HepG2 (cell line): ENCODE results near the gene ADGRG1.

Experiments used
- CREM ChIP-seq, 2 experiments: sonication (generic) in 1 of 2; formaldehyde crosslinking in 1 of 2; IDR thresholded peaks; 2 replicates each; pipeline versions ENCODE4 v1.4.0 to v1.6.1; 2016 to 2020; ENCODE audit warnings: antibody characterized with exemption in 1 of 2, mild to moderate bottlenecking in 1 of 2, missing genetic modification reagents in 1 of 2
- ERF ChIP-seq: IDR thresholded peaks from 2 replicates; pipeline ENCODE4 v1.6.1; 2018; ENCODE audit warnings: missing biosample characterization, missing genetic modification reagents
- FOSL2 ChIP-seq: sonication (generic); formaldehyde crosslinking; IDR thresholded peaks from 2 replicates; pipeline ENCODE4 v1.4.0; 2020; ENCODE audit warnings: missing genetic modification reagents
- KDM4B ChIP-seq: sonication (generic); formaldehyde crosslinking; IDR thresholded peaks from 2 replicates; pipeline ENCODE4 v1.4.0; 2020; ENCODE audit warnings: missing genetic modification reagents
- NBN ChIP-seq: fragments of 450-650 bp; conservative IDR thresholded peaks from 2 replicates; pipeline ENCODE4 v1.6.1; 2017
- NFIC ChIP-seq: IDR thresholded peaks from 2 replicates; pipeline ENCODE4 v1.6.1; 2012; ENCODE audit warnings: mild to moderate bottlenecking, low read length, inconsistent platforms
- NFYB ChIP-seq: sonication (generic); formaldehyde crosslinking; IDR thresholded peaks from 2 replicates; pipeline ENCODE4 v1.4.0; 2020; ENCODE audit warnings: missing genetic modification reagents
- SOX13 ChIP-seq, 3 experiments: fragments of 450-650 bp in 1 of 3; sonication (generic) in 1 of 3; formaldehyde crosslinking in 1 of 3; IDR thresholded peaks in 2 of 3; conservative IDR thresholded peaks in 1 of 3; 2 replicates each; pipeline versions ENCODE4 v1.5.0 to v1.6.1; 2016 to 2020; ENCODE audit warnings: antibody characterized with exemption in 1 of 3, mild to moderate bottlenecking in 1 of 3, missing compliant biosample characterization in 1 of 3, missing genetic modification reagents in 1 of 3, moderate library complexity in 1 of 3
- XRCC5 ChIP-seq: fragments of 200-400 bp; formaldehyde crosslinking; optimal IDR thresholded peaks from 2 replicates; pipeline ENCODE3; 2017; ENCODE audit warnings: mild to moderate bottlenecking, low read length
- ZNF567 ChIP-seq: sonication (generic); formaldehyde crosslinking; IDR thresholded peaks from 2 replicates; pipeline ENCODE4 v1.8.1; 2023; ENCODE audit warnings: mild to moderate bottlenecking, missing genetic modification reagents, borderline replicate concordance
- ZNF670 ChIP-seq: sonication (generic); formaldehyde crosslinking; IDR thresholded peaks from 2 replicates; pipeline ENCODE4 v1.8.0; 2022; ENCODE audit warnings: mild to moderate bottlenecking, missing genetic modification reagents, borderline replicate concordance
- ZNF766 ChIP-seq: sonication (generic); formaldehyde crosslinking; IDR thresholded peaks from 2 replicates; pipeline ENCODE4 v1.5.0; 2020; ENCODE audit warnings: missing genetic modification reagents, borderline replicate concordance
- TF ChIP-seq, protein P1 (sequence below): sonication (generic); formaldehyde crosslinking; IDR thresholded peaks from 2 replicates; pipeline ENCODE4 v1.5.0; 2020; ENCODE audit warnings: mild to moderate bottlenecking, missing genetic modification reagents, moderate library complexity
- TF ChIP-seq, protein P2 (sequence below): sonication (generic); formaldehyde crosslinking; IDR thresholded peaks from 2 replicates; pipeline ENCODE4 v1.5.1; 2020; ENCODE audit warnings: missing genetic modification reagents, mild to moderate bottlenecking, borderline replicate concordance

DNA sequence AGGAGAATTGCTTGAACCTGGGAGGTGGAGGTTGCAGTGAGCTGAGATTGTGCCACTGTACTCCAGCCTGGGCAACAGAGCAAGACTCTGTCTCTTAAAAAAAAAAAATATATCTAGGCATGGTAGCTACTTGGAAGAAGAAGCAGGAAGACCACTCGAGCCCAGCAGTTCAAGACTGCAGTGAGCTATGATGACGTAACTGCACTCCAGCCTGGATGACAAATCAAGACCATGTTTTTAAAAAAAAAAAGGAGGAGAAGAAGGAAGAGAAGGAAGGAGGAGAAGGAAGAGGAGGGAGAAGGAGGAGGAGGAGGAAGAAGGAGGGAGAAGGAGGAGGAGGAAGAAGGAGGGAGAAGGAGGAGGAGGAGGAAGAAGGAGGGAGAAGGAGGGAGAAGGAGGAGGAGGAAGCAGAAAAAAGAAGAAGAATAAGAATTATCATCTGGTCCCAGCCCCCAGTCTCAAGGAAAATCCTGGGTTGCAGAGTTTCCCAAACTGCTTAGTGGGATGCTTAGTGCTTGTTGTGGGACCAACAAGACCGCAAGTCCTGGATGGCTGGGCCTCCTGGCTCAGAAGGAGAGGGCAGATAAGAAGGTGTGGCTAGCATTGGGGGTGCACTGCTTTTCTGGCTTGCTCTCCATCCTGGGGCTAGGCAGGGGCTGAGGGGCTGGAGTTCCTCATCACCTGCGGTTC, 62.5 kb downstream of the ADGRG1 start:
- TF ChIP-seq CREM (IDR thresholded peaks at IDR 0.05), result no peak
- no peak for TF ChIP-seq CREM (CRISPR knock-in tag; IDR thresholded peaks at IDR 0.05)
- no peak for TF ChIP-seq XRCC5
- TF ChIP-seq, protein P1, sequence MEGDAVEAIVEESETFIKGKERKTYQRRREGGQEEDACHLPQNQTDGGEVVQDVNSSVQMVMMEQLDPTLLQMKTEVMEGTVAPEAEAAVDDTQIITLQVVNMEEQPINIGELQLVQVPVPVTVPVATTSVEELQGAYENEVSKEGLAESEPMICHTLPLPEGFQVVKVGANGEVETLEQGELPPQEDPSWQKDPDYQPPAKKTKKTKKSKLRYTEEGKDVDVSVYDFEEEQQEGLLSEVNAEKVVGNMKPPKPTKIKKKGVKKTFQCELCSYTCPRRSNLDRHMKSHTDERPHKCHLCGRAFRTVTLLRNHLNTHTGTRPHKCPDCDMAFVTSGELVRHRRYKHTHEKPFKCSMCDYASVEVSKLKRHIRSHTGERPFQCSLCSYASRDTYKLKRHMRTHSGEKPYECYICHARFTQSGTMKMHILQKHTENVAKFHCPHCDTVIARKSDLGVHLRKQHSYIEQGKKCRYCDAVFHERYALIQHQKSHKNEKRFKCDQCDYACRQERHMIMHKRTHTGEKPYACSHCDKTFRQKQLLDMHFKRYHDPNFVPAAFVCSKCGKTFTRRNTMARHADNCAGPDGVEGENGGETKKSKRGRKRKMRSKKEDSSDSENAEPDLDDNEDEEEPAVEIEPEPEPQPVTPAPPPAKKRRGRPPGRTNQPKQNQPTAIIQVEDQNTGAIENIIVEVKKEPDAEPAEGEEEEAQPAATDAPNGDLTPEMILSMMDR (CRISPR knock-in tag), result no peak
- TF ChIP-seq ZNF567 (CRISPR knock-in tag), result no peak
- no peak for TF ChIP-seq ERF (CRISPR knock-in tag)
- no peak for TF ChIP-seq FOSL2 (CRISPR knock-in tag)
- TF ChIP-seq NFIC, result no peak
- TF ChIP-seq, protein P2, sequence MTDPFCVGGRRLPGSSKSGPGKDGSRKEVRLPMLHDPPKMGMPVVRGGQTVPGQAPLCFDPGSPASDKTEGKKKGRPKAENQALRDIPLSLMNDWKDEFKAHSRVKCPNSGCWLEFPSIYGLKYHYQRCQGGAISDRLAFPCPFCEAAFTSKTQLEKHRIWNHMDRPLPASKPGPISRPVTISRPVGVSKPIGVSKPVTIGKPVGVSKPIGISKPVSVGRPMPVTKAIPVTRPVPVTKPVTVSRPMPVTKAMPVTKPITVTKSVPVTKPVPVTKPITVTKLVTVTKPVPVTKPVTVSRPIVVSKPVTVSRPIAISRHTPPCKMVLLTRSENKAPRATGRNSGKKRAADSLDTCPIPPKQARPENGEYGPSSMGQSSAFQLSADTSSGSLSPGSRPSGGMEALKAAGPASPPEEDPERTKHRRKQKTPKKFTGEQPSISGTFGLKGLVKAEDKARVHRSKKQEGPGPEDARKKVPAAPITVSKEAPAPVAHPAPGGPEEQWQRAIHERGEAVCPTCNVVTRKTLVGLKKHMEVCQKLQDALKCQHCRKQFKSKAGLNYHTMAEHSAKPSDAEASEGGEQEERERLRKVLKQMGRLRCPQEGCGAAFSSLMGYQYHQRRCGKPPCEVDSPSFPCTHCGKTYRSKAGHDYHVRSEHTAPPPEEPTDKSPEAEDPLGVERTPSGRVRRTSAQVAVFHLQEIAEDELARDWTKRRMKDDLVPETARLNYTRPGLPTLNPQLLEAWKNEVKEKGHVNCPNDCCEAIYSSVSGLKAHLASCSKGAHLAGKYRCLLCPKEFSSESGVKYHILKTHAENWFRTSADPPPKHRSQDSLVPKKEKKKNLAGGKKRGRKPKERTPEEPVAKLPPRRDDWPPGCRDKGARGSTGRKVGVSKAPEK (CRISPR knock-in tag), result no peak
- TF ChIP-seq ZNF766 (CRISPR knock-in tag), result no peak
- no peak for TF ChIP-seq NFYB
- TF ChIP-seq KDM4B (CRISPR knock-in tag), result no peak
- TF ChIP-seq ZNF670 (CRISPR knock-in tag), result no peak
- TF ChIP-seq NBN, result no peak
- no peak for TF ChIP-seq SOX13 (IDR thresholded peaks at IDR 0.05)
- no peak for TF ChIP-seq SOX13 (CRISPR knock-in tag; conservative IDR thresholded peaks at IDR 0.05 in 1 of 2, IDR thresholded peaks at IDR 0.05 in 1 of 2)
